Adipocyte (in vitro differentiated cells): Measurements from ENCODE around the gene ATG2B.

ENCODE experiments used
- DNase-seq: peaks from one replicate; pipeline ENCODE4 v3.0.0-alpha.2; 2015; ENCODE audit warnings: low read depth
- H3K27me3 ChIP-seq: replicated peaks from 2 replicates; pipeline ENCODE4 v1.7.0; 2013; ENCODE audit warnings: mild to moderate bottlenecking, low read length, moderate library complexity; ENCODE audit not compliant: control insufficient read depth, insufficient read depth
- H3K36me3 ChIP-seq: 2 replicates; pipeline ENCODE4 v1.7.0; 2013; ENCODE audit warnings: low read length, mild to moderate bottlenecking, moderate library complexity; ENCODE audit not compliant: control insufficient read depth, insufficient read depth, severe bottlenecking
- H3K4me1 ChIP-seq: 2 replicates; pipeline ENCODE4 v1.7.0; 2013; ENCODE audit warnings: mild to moderate bottlenecking, low read length, moderate library complexity; ENCODE audit not compliant: control insufficient read depth, insufficient read depth
- H3K4me3 ChIP-seq: 2 replicates; pipeline ENCODE4 v1.7.0; 2013; ENCODE audit warnings: mild to moderate bottlenecking, low read length, moderate library complexity
- H3K9ac ChIP-seq: 2 replicates; pipeline ENCODE4 v1.7.0; 2013; ENCODE audit warnings: mild to moderate bottlenecking, low read length, moderate library complexity
- H3K9me3 ChIP-seq: 2 replicates; pipeline ENCODE4 v1.7.0; 2013; ENCODE audit warnings: mild to moderate bottlenecking, low read length, moderate library complexity; ENCODE audit not compliant: control insufficient read depth

ATG2B gene

DNA sequence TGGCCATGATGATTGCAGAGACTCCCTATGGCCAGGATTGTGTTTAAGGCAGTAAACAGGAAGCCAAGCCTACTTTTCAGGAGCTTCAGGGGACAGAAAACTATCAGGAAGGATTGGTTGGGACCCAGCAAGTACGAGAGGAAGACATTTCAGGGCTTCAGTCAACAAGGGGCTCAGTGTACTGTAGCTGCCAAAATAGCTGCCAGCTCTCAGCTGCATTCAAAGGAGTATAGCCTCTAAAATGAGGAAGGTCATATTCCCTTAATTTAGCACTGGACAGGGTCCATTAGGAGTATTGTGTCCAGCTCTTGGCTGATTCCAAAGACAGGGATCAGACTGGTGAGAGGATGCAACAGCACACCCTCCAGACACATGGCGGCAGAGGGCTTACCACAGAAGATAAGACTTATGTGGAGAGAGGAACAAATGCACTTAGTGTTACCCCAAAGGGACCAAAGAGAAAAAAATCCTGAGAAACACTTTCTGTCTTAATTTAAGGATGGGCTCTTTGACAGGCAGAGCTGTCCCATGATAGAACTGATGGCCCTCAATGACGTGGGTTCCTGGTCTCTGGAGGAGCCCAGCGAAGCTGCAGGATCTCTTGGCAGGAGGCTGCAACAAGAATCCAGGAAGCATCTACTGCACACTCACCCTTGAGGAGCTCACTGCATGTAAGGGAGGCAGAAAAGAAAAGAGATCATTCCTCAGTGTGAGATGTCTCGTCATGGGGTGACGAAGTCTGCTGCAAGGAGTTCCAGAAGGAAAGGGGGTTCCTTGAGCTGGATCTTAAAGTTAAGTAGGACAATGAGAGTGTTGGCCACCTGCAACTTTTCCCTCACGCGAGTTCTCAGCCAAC, 92.3 kb downstream of the ATG2B start:
- no peak overlapping the region for H3K4me3 ChIP-seq
- no peak overlapping the region for H3K9ac ChIP-seq
- no peaks in the 10 kb centered on the region for H3K36me3 ChIP-seq
- H3K4me1 ChIP-seq = peaks cover 39% of the 10 kb centered on the region
- H3K9me3 ChIP-seq = peaks cover 5% of the 10 kb centered on the region
- no peak for DNase-seq
- no peaks in the 10 kb centered on the region for H3K27me3 ChIP-seq

DNA sequence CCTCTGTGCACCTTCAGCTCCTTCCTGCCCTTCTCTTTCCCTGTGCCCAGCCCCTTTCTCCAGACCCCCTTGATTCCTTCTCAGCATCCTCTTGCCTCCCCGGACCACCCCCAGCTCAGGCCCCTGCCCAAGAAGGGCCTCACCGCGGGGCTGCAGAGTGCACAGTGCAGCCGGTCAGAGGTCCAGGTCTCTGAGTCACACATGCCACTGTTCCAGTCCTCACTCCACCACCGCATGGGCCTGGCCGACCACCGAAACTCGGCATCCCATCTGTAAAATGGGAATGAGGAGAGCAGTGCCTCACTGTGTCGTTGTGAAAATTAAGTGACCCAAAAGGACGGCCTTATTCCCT, 93.8 kb downstream of the ATG2B start:
- Histone ChIP-seq H3K4me1 (peaks cover 28% of the 10 kb centered on the region), H3K9ac (no peak overlapping the region), H3K36me3 (no peaks in the 10 kb centered on the region), H3K27me3 (no peaks in the 10 kb centered on the region), H3K9me3 (peaks cover 5% of the 10 kb centered on the region), H3K4me3 (no peak overlapping the region)
- DNase-seq = no peak

DNA sequence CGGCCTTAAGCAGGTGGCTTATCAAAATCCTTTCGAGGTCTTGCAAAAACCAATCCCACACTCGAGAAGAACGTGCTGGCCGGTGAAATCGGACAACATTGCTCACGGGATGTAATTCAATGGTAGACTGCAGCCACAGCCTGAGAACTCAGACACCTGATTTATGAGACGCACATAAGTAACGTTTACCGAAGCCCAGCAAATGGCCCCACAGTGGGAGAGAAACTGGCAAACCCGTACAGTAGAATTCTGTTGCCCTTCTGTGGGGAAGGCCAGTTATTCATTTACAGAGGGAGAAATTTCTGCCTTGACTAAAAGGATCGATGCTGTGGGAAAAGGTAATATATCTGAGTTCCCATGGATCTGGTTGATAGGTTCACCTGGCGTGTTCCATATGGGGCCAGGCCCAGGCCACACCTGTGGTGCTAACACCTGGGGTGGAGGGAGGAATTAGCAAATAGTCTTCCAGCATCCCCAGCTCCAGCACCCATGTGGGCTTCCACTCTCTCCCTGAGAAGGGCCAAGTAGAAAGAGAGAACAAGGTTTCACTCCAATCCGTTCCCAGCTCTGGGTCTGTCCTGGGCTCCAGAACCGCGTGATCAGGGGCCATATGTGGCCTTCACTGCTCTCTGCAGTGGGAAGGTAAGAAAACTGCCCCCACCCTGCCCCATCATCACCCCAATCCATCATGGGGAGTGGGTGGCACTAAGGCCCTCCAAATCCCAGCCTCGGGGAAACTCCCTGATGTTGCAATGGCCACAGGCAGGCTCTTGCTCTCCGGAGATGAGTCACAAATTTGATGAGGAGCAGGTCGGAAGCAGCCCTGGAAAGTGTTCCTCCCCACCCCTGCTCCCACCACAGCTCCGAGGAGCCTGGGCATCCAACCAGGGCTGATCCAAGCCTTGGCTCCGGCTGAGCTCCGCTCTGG, 94.4 kb downstream of the ATG2B start:
- no peak overlapping the region for H3K9ac ChIP-seq
- H3K36me3 ChIP-seq = no peaks in the 10 kb centered on the region
- DNase-seq = peak; percentile 97
- no peak overlapping the region for H3K4me3 ChIP-seq
- H3K27me3 ChIP-seq = no peaks in the 10 kb centered on the region
- H3K9me3 ChIP-seq = peaks cover 5% of the 10 kb centered on the region
- peaks cover 28% of the 10 kb centered on the region for H3K4me1 ChIP-seq

DNA sequence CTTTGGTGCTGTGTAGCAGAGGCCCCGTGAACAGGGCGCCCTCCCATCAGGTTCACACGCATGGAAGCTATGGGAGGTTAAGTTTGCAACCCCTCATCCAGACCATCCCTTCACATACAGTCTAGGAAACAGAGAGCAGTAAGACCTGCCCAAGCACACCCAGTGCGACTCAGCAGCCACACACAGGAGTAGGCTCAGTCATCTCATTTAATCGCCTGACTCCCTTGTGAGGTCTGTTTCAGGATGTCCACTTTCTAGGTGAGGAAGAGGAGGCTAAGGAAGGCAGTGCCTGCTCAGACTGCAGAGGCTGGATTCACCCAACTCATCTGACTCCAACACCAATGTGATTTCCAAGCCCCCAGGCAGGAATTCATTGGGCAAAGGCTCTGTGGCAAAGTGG, 95.2 kb downstream of the ATG2B start:
- H3K27me3 ChIP-seq = no peaks in the 10 kb centered on the region
- no peak overlapping the region for H3K4me3 ChIP-seq
- DNase-seq = no peak
- H3K36me3 ChIP-seq = no peaks in the 10 kb centered on the region
- H3K9me3 ChIP-seq = peaks cover 5% of the 10 kb centered on the region
- H3K9ac ChIP-seq = no peak overlapping the region
- peaks cover 24% of the 10 kb centered on the region for H3K4me1 ChIP-seq

DNA sequence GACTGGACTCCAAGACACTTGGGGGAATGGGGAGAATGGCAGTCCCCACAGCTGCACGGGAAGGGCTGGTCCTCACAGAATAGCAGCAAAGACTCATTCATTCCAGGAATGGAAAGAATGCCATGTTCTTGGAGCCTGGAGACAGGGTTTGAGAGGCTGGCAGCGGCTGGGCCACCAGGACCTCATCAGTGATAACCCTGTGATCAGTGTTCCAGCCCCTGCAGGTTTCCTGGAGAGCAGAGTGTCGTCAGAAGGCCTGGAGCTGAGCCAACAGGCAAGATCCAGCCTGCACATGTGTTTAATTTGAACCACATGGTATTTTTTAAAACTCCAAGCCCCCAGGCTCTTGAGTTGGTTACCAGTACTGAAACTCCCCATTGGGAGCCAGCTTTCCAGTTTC, 95.8 kb downstream of the ATG2B start:
- Histone ChIP-seq H3K27me3 (no peaks in the 10 kb centered on the region), H3K4me1 (peaks cover 24% of the 10 kb centered on the region), H3K4me3 (no peak overlapping the region), H3K9ac (no peak overlapping the region), H3K9me3 (no peaks in the 10 kb centered on the region), H3K36me3 (no peaks in the 10 kb centered on the region)
- DNase-seq = peak; percentile 90

DNA sequence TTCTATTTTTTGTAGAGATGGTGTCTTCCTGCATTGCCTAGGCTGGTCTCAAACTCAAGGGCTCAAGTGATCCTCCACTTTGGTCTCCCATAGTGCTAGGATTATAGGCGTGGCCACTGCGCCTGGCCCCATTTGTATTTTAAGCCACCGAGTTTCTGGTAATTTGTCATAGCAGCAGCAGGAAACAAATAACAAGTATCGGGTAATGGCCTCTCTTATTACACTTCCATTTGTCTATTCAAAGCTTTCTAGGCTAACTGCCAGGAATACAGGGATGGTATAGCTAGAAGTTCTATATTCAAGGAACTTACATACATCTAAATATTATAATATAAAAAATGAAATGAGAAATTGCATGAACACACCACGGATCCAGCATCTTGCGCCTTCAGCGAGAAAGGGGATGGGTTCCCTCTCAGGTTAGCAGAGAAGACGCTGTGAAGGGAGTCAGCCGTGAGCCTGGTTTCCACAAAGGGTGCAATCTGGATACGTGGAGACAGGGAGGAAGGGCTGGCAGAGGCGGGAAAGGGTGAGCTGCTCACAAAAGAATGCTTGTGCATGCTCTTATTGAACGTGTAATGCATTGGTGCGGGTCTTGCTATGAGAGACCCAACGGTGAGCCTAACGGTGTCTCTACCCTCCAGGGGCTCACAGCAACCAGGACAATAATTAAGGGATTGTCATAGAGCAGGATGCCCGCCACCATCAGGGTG, 97.6 kb downstream of the ATG2B start:
- H3K36me3 ChIP-seq = no peaks in the 10 kb centered on the region
- H3K4me3 ChIP-seq = no peak overlapping the region
- no peaks in the 10 kb centered on the region for H3K27me3 ChIP-seq
- no peaks in the 10 kb centered on the region for H3K9me3 ChIP-seq
- no peak for DNase-seq
- no peak overlapping the region for H3K9ac ChIP-seq
- H3K4me1 ChIP-seq = peaks cover 28% of the 10 kb centered on the region

DNA sequence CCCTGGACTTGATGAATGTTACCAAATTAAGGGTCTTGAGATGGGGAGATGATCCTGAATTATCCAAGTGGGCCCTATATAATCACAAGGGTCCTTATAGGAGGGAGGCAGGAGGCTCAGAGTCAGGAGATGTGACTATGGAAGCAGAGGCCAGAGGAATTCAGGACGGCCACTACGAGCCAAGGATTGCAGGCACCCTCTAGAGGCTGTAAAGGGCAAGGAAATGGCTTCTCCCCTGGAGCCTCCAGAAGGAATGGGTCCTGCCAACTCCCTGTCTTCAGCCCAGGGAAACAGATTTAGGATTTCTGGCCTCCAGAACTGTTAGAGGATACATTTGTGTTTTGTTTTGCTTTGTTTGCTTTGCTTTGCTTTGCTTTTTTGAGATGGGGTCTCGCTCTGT, 98.3 kb downstream of the ATG2B start:
- Histone ChIP-seq H3K9ac (no peak overlapping the region), H3K9me3 (peaks cover under 1% of the 10 kb centered on the region), H3K4me3 (no peak overlapping the region), H3K4me1 (peaks cover 26% of the 10 kb centered on the region), H3K27me3 (no peaks in the 10 kb centered on the region), H3K36me3 (no peaks in the 10 kb centered on the region)
- peak; percentile 46 for DNase-seq

DNA sequence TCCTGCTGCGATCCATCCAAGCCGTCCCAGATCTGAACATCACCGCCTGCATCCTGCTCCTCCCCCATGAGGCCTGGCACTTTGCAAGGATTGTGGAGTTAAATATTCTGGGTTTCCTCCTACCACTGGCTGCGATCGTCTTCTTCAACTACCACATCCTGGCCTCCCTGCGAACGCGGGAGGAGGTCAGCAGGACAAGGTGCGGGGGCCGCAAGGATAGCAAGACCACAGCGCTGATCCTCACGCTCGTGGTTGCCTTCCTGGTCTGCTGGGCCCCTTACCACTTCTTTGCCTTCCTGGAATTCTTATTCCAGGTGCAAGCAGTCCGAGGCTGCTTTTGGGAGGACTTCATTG, 99.0 kb downstream of the ATG2B start:
- Histone ChIP-seq H3K4me3 (no peak overlapping the region), H3K27me3 (no peaks in the 10 kb centered on the region), H3K9ac (no peak overlapping the region), H3K36me3 (no peaks in the 10 kb centered on the region), H3K9me3 (peaks cover 8% of the 10 kb centered on the region), H3K4me1 (peaks cover 21% of the 10 kb centered on the region)
- DNase-seq = no peak

DNA sequence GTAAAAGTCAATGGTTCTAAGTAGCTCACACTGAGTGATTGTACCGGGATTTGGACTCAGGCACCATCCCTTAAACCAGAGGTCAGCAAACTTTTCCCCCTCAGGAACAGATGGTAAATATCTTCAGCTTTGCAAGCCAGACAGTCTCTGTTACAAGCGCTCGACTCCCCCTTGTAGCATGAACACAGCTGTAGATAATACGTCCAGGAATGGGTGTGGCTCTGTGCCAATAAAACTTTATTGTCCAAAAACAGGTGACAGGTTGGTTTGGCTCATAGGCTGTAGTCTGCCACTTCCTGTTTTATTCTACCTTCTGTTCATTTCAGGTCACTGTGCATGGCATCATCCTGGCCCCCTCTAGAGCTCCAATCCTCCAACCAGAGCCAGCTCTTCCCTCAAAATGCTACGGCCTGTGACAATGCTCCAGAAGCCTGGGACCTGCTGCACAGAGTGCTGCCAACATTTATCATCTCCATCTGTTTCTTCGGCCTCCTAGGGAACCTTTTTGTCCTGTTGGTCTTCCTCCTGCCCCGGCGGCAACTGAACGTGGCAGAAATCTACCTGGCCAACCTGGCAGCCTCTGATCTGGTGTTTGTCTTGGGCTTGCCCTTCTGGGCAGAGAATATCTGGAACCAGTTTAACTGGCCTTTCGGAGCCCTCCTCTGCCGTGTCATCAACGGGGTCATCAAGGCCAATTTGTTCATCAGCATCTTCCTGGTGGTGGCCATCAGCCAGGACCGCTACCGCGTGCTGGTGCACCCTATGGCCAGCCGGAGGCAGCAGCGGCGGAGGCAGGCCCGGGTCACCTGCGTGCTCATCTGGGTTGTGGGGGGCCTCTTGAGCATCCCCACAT, 99.6 kb downstream of the ATG2B start:
- H3K9ac ChIP-seq = no peak overlapping the region
- no peaks in the 10 kb centered on the region for H3K27me3 ChIP-seq
- H3K9me3 ChIP-seq = peaks cover 10% of the 10 kb centered on the region
- DNase-seq = no peak
- H3K4me1 ChIP-seq = peaks cover 17% of the 10 kb centered on the region
- H3K4me3 ChIP-seq = no peak overlapping the region
- H3K36me3 ChIP-seq = no peaks in the 10 kb centered on the region

DNA sequence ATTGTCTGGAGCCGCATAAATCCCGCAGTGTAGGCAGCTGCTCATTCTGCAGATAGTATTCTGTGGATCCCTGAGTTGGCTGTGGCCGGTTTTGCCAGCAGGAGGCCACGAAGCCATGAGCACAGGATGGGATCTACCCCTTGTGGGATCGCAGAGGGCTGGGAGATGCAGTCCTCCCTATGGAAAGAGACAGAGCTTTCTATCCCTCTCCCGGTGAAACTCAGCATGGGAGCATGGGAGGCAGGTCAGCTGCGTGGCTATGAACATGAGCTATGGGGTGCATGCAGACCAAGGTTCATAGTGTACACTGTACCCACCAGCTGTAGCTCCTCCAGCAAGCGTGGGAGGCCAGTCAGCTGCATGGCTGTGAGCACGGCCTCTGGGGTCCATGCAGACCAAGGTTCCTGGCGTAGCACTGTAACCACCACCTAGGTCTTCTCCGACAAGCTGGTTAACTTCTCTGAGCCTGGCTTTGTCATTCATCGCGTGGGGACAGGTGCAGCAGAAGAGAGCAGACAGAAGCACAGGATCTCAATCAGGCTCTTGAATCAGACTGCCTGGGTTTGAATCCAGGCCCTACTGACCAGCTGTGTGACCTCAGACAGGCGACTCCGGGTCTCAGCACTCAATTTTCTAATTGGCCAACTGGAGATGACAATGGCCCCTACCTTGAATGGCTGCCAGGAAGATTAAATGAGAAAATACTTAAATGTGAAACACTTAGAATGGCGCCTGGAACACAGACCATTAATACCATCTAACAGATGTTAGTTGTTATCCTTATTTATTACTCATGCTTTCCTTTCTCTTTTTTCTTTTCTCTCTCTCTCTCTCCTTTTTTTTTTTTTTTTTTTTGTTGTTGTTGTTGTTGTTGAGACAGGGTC, 101.1 kb downstream of the ATG2B start:
- no peak for DNase-seq
- no peaks in the 10 kb centered on the region for H3K36me3 ChIP-seq
- no peaks in the 10 kb centered on the region for H3K27me3 ChIP-seq
- no peak overlapping the region for H3K4me3 ChIP-seq
- H3K9ac ChIP-seq = no peak overlapping the region
- H3K4me1 ChIP-seq = peaks cover 10% of the 10 kb centered on the region
- H3K9me3 ChIP-seq = peaks cover 10% of the 10 kb centered on the region
